ENCODE measurements around the gene C9orf152. TPM values are rescaled to one million over a fixed set of nuclear protein-coding genes. Genes with fewer than 3 reads are reported as not detected.
A peak's percentile ranks its signal among the peaks of the same experiment; 100 is the strongest.
"Not testable (repeated sequence)": the region's sequence is repeated elsewhere in the genome, so short reads cannot be mapped to it uniquely, and the experiment has no call there.

The C9orf152 gene
- total RNA-seq, 1 donor from 2014 or later, result not detected

DNA sequence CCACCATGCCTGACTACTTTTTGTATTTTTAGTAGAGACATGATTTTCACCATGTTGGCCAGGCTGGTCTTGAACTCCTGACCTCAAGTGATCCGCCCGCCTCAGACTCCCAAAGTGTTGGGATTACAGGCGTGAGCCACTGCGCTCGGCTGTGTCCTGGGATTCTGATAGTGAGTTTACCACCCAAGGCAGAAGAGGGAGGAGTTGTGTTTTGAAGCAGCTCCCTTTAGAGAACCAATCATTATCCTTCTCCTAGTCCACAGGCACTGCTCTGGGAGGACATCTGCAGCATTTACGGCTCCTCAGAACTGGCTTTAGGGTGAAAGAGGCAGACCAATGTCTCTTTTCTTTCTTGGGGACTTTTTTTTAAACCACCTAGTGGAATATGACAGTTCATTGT is 5.7 kb downstream of the C9orf152 start:
- no peak for DNase-seq (ENCODE audit: low read depth, low spot score)
- H3K27ac Mint-ChIP-seq (ENCODE audit: unreplicated experiment), result no peak overlapping the region
- no peaks in the 10 kb centered on the region for H3K36me3 Mint-ChIP-seq (ENCODE audit: low read depth)
- TF ChIP-seq, protein P1, sequence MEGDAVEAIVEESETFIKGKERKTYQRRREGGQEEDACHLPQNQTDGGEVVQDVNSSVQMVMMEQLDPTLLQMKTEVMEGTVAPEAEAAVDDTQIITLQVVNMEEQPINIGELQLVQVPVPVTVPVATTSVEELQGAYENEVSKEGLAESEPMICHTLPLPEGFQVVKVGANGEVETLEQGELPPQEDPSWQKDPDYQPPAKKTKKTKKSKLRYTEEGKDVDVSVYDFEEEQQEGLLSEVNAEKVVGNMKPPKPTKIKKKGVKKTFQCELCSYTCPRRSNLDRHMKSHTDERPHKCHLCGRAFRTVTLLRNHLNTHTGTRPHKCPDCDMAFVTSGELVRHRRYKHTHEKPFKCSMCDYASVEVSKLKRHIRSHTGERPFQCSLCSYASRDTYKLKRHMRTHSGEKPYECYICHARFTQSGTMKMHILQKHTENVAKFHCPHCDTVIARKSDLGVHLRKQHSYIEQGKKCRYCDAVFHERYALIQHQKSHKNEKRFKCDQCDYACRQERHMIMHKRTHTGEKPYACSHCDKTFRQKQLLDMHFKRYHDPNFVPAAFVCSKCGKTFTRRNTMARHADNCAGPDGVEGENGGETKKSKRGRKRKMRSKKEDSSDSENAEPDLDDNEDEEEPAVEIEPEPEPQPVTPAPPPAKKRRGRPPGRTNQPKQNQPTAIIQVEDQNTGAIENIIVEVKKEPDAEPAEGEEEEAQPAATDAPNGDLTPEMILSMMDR (conservative IDR thresholded peaks at IDR 0.05), result no peak
- H3K4me1 Mint-ChIP-seq, result peaks cover 6% of the 10 kb centered on the region
- no peaks in the 10 kb centered on the region for H3K9me3 Mint-ChIP-seq
- no peak overlapping the region for H3K4me3 Mint-ChIP-seq
- no peaks in the 10 kb centered on the region for H3K27me3 Mint-ChIP-seq (ENCODE audit: low read depth)

GRCh38 chr9:110199643-110200042 is 8.3 kb downstream of the C9orf152 start:
- no peaks in the 10 kb centered on the region for H3K36me3 Mint-ChIP-seq (ENCODE audit: low read depth)
- peaks cover 6% of the 10 kb centered on the region for H3K4me1 Mint-ChIP-seq
- no peak overlapping the region for H3K27ac Mint-ChIP-seq (ENCODE audit: unreplicated experiment)
- H3K9me3 Mint-ChIP-seq, result no peaks in the 10 kb centered on the region
- TF ChIP-seq, protein P1 (conservative IDR thresholded peaks at IDR 0.05), result no peak
- no peak overlapping the region for H3K4me3 Mint-ChIP-seq
- no peaks in the 10 kb centered on the region for H3K27me3 Mint-ChIP-seq (ENCODE audit: low read depth)
- no peak for DNase-seq (ENCODE audit: low read depth, low spot score)

DNA sequence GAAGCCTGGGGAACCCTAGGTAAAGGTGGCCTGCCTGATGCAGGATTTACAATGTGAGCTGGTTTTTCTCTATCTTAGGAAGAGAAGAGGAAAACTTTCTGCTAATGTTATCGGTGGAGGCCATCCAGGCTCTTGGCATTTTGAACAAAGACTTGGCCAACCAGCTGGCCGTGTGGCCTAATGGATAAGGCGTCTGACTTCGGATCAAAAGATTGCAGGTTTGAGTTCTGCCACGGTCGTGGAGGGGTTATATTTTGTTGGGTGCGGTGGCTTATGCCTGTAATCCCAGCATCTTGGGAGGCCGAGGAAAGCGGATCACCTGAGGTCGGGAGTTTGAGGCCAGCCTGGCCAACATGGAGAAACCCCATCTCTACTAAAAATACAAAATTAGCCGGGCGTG is 9.6 kb downstream of the C9orf152 start:
- no peak for DNase-seq (ENCODE audit: low read depth, low spot score)
- no peak overlapping the region for H3K4me3 Mint-ChIP-seq
- H3K27me3 Mint-ChIP-seq (ENCODE audit: low read depth), result no peaks in the 10 kb centered on the region
- TF ChIP-seq, protein P1 (conservative IDR thresholded peaks at IDR 0.05), result no peak
- no peak overlapping the region for H3K27ac Mint-ChIP-seq (ENCODE audit: unreplicated experiment)
- no peaks in the 10 kb centered on the region for H3K9me3 Mint-ChIP-seq
- H3K36me3 Mint-ChIP-seq (ENCODE audit: low read depth), result no peaks in the 10 kb centered on the region
- peaks cover 6% of the 10 kb centered on the region for H3K4me1 Mint-ChIP-seq

- TF ChIP-seq, protein P1 (conservative IDR thresholded peaks at IDR 0.05), result no peak
- no peaks in the 10 kb centered on the region for H3K9me3 Mint-ChIP-seq
- DNase-seq (ENCODE audit: low read depth, low spot score), result no peak
Measured at GRCh38 chr9:110197330-110198187, 10.4 kb downstream of the C9orf152 start.

DNA sequence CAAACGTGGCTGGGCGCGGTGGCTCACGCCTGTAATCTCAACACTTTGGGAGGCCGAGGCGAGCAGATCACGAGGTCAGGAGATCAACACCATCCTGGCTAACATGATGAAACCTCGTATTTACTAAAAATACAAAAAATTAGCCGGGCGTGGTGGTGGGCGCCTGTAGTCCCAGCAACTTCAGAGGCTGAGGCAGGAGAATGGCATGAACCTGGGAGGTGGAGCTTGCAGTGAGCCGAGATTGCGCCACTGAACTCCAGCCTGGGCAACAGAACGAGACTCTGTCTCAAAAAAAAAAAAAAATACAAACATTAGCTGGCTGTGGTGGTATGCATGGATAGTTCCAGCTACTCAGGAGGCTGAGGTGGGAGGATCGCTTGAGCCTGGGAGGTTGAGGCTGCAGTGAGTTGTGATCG is 11.9 kb downstream of the C9orf152 start:
- H3K4me3 Mint-ChIP-seq; H3K27ac Mint-ChIP-seq (ENCODE audit: unreplicated experiment); DNase-seq (ENCODE audit: low read depth, low spot score); H3K4me1 Mint-ChIP-seq; H3K9me3 Mint-ChIP-seq; H3K36me3 Mint-ChIP-seq (ENCODE audit: low read depth); H3K27me3 Mint-ChIP-seq (ENCODE audit: low read depth): not testable (repeated sequence)

More at GRCh38 chr9:110197330-110198187, 10.4 kb downstream of the C9orf152 start:
- peaks cover 6% of the 10 kb centered on the region for H3K4me1 Mint-ChIP-seq
- H3K36me3 Mint-ChIP-seq (ENCODE audit: low read depth), result no peaks in the 10 kb centered on the region
- H3K27ac Mint-ChIP-seq (ENCODE audit: unreplicated experiment), result no peak overlapping the region
- no peaks in the 10 kb centered on the region for H3K27me3 Mint-ChIP-seq (ENCODE audit: low read depth)
- no peak overlapping the region for H3K4me3 Mint-ChIP-seq

GRCh38 chr9:110192531-110193261 is 15.3 kb downstream of the C9orf152 start:
- Mint-ChIP-seq H3K27ac (ENCODE audit: unreplicated experiment) (peak overlapping the region; percentile 21), H3K36me3 (ENCODE audit: low read depth) (no peaks in the 10 kb centered on the region), H3K9me3 (no peaks in the 10 kb centered on the region), H3K4me1 (peaks cover under 1% of the 10 kb centered on the region), H3K4me3 (no peak overlapping the region), H3K27me3 (ENCODE audit: low read depth) (no peaks in the 10 kb centered on the region)
- TF ChIP-seq, protein P1 (conservative IDR thresholded peaks at IDR 0.05), result no peak
- no peak for DNase-seq (ENCODE audit: low read depth, low spot score)
